Thyroid gland (tissue), 4 donors: ENCODE results near the gene DNTTIP2.

ENCODE experiments used
- POLR2A ChIP-seq, 2 donors: fragments of 450-650 bp; IDR thresholded peaks; one replicate each; pipeline ENCODE4 v1.6.1; 2017; ENCODE audit warnings: antibody characterized with exemption in 2 of 2, mild to moderate bottlenecking in 2 of 2, moderate library complexity in 1 of 2
- TF ChIP-seq, protein P1 (sequence below), 6 experiments: fragments of 200-600 bp in 3 of 6; fragments of 450-650 bp in 3 of 6; sonication (generic) in 3 of 6; IDR thresholded peaks; one replicate each; pipeline ENCODE4 v1.5.1; 2016 to 2019; ENCODE audit warnings: antibody characterized with exemption in 6 of 6, mild to moderate bottlenecking in 2 of 6, inconsistent platforms in 1 of 6, moderate library complexity in 1 of 6

DNA sequence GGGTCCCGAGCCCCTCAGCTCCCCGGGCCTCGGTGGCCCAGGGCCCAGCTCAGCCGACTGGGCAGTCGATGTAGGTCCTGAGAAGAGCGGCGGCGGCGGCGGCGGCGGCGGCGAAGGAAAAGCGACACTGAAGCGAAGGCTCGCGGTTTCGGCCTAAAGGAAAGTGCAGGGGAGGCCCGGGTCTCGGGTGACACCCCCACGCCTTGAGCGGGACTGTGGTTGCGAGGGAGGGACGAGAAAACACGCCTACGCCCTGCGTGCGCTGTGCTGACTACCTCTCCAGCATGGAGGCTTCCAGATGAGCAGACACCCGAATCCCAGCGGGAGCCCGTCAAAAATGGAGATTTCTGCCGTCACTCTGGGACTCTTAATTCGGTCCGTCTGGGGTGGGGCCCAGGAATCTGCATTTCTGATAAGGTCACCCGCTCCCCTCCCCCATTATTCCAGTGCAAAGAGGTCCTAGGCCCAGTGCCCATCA is 31.2 kb downstream of the DNTTIP2 start:
- TF ChIP-seq, protein P1, sequence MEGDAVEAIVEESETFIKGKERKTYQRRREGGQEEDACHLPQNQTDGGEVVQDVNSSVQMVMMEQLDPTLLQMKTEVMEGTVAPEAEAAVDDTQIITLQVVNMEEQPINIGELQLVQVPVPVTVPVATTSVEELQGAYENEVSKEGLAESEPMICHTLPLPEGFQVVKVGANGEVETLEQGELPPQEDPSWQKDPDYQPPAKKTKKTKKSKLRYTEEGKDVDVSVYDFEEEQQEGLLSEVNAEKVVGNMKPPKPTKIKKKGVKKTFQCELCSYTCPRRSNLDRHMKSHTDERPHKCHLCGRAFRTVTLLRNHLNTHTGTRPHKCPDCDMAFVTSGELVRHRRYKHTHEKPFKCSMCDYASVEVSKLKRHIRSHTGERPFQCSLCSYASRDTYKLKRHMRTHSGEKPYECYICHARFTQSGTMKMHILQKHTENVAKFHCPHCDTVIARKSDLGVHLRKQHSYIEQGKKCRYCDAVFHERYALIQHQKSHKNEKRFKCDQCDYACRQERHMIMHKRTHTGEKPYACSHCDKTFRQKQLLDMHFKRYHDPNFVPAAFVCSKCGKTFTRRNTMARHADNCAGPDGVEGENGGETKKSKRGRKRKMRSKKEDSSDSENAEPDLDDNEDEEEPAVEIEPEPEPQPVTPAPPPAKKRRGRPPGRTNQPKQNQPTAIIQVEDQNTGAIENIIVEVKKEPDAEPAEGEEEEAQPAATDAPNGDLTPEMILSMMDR (IDR thresholded peaks at IDR 0.05): no peak
- TF ChIP-seq POLR2A (IDR thresholded peaks at IDR 0.05): peak in 1 of 2 donors; percentile 60
